BJ (cell line): ENCODE data around the gene RPS10. TPM values are rescaled to one million over a fixed set of nuclear protein-coding genes. Genes with fewer than 3 reads are reported as not detected.
A peak's percentile ranks its signal among the peaks of the same experiment; 100 is the strongest.
"Not testable (repeated sequence)": the region's sequence is repeated elsewhere in the genome, so short reads cannot be mapped to it uniquely, and the experiment has no call there.

ENCODE experiments used
- CTCF ChIA-PET: fragments of 350-600 bp; formaldehyde crosslinking; extraction: SDS; loops from one replicate; lab custom pipeline; 2021; ENCODE audit warnings: antibody characterized with exemption, inconsistent platforms; lab: Yijun Ruan, JAX
- POLR2A ChIA-PET: fragments of 300-600 bp; sonication (Branson Sonifier 250); formaldehyde crosslinking; extraction: SDS; loops from one replicate; lab custom pipeline; 2021; ENCODE audit warnings: antibody characterized with exemption; lab: Charles Lee
- DNase-seq: peaks from one replicate; pipeline ENCODE4 v3.0.0-alpha.2; 2011; ENCODE audit warnings: low read depth
- H3K27me3 ChIP-seq: 2 replicates; pipeline ENCODE4 v1.6.0; 2011; ENCODE audit warnings: low read length; ENCODE audit not compliant: control insufficient read depth, insufficient read depth
- H3K36me3 ChIP-seq: 2 replicates; pipeline ENCODE4 v1.5.1; 2011; ENCODE audit warnings: low read length; ENCODE audit not compliant: control insufficient read depth, insufficient read depth
- H3K4me3 ChIP-seq: 2 replicates; pipeline ENCODE4 v1.5.1; 2011; ENCODE audit warnings: low read depth, mild to moderate bottlenecking, control low read depth, low read length
- polyA plus RNA-seq: library from polyadenylated mRNA; depleted of rRNA; stranded (reverse); fragments of >200 nt; gene quantifications from 2 replicates; pipeline ENCODE4 v1.2.3, GENCODE V29; 2011
- TF ChIP-seq, protein P1 (sequence below): IDR thresholded peaks from 2 replicates; pipeline ENCODE4 v1.5.1; 2011; ENCODE audit warnings: low read depth, mild to moderate bottlenecking, control low read depth, inconsistent platforms, low read length, moderate library complexity; ENCODE audit not compliant: insufficient read depth

Gene RPS10
- polyA plus RNA-seq, 1 experiment: 3,048 TPM

DNA sequence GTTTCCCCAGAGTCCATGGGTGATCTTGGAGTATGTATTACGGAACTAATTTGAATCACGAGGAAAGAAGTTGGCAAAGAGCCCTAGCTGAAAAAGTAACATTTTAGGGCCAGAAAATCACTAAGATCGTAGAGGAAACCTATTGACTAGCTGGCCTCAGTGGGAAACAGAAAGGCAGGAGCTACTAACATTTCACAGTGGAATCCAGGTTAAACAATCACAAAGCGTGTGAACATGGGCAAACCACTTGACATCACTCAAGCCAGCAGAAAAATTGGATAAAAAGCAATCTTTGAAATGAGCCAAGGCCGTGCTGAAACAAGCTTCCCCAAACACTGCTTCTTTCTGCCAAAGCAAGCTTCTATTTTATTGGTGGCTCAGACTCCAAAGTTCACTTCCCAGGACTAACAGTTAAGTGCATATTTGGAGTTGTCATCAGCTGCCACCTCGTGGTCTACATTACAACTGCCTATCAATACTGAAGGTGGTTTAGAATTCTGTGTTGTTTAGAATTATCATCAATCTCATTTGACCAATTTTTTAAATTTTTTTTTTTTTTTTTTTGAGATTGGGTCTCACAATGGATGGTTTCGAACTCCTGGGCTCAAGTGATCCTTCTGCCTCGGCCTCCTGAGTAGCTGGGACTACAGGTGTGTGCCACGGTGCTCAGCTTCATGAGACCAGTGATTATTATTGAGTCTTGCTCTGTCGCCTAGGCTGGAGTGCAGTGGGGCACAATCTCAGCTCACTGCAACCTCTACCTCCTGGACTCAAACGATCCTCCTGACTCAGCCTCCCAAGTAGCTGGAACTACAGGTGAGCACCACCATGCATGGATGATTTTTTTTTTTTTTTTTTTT lies 10.6 kb downstream of the RPS10 start:
- TF ChIP-seq, protein P1, sequence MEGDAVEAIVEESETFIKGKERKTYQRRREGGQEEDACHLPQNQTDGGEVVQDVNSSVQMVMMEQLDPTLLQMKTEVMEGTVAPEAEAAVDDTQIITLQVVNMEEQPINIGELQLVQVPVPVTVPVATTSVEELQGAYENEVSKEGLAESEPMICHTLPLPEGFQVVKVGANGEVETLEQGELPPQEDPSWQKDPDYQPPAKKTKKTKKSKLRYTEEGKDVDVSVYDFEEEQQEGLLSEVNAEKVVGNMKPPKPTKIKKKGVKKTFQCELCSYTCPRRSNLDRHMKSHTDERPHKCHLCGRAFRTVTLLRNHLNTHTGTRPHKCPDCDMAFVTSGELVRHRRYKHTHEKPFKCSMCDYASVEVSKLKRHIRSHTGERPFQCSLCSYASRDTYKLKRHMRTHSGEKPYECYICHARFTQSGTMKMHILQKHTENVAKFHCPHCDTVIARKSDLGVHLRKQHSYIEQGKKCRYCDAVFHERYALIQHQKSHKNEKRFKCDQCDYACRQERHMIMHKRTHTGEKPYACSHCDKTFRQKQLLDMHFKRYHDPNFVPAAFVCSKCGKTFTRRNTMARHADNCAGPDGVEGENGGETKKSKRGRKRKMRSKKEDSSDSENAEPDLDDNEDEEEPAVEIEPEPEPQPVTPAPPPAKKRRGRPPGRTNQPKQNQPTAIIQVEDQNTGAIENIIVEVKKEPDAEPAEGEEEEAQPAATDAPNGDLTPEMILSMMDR: peak; percentile 44
- CTCF ChIA-PET: interaction anchor here (0.7 to 5.5 kb wide), 12 partner anchors 10 to 252 kb away, joined by 3 to 36 read pairs (median 4); partner anchors contain the start of genes RPS10 and SMIM29
- H3K36me3 ChIP-seq: peaks cover 10% of the 10 kb centered on the region
- H3K27me3 ChIP-seq: no peaks in the 10 kb centered on the region
- no peak overlapping the region for H3K4me3 ChIP-seq
- DNase-seq: no peak
- POLR2A ChIA-PET: interaction anchor here (0.6 to 1.5 kb wide), 3 partner anchors 11 to 55 kb away, joined by 3 to 16 read pairs (median 5); partner anchors contain the start of gene RPS10

DNA sequence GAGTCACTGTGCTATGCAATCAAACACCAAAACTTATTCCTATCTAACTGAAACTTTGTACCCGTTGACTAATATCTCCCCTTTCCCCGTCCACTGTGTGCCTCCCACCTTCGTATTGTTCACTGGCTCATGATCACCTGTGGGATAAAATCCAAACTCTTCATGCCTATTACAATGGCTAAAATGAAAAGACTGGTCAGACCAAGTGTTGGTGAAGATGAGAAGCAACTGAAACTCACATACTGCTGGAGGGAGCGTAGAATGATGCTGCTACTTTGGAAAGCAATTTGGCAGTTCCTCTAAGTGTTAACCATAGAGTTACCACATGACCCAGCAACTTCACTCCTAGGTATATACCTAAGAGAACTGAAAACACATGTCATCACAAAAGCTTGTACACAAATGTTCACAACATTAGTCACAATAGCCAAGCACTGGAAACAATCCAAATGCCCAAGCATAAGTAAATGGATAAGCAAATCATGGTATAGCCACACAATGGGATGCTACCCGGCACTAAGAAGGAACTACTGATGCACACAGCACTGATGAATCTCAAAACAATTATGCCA lies 13.1 kb downstream of the RPS10 start:
- ChIA-PET POLR2A (no interaction called here), CTCF (interaction anchor here (0.6 to 5.5 kb wide), 3 partner anchors 163 to 417 kb away, joined by 3 to 36 read pairs (median 16); no protein-coding TSS in a partner anchor)
- H3K4me3 ChIP-seq: no peak overlapping the region
- TF ChIP-seq, protein P1: no peak
- H3K36me3 ChIP-seq: peaks cover 3% of the 10 kb centered on the region
- DNase-seq: no peak
- H3K27me3 ChIP-seq: no peaks in the 10 kb centered on the region

DNA sequence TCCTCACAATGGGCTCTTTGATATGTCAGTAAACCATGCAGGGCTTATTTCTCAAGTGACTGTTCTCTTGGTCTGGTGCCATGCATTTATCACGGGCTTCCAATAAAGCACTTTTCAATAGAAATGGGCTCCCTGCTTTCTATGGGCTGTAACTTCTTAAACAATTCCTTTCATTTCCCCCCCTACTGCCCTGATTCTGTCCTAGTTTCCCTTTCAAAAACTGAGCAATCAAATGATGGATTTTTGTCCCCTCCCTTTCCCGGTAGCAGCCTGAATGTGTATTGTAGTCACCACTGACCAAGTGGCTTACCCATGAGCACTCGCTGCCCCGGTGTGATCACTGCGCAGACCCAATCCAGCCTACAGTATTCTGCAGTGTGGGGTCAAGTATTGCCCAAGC lies 13.9 kb downstream of the RPS10 start:
- peaks cover 1% of the 10 kb centered on the region for H3K36me3 ChIP-seq
- H3K27me3 ChIP-seq: no peaks in the 10 kb centered on the region
- no peak overlapping the region for H3K4me3 ChIP-seq
- DNase-seq: no peak
- TF ChIP-seq, protein P1: no peak
- ChIA-PET CTCF (no interaction called here), POLR2A (no interaction called here)

DNA sequence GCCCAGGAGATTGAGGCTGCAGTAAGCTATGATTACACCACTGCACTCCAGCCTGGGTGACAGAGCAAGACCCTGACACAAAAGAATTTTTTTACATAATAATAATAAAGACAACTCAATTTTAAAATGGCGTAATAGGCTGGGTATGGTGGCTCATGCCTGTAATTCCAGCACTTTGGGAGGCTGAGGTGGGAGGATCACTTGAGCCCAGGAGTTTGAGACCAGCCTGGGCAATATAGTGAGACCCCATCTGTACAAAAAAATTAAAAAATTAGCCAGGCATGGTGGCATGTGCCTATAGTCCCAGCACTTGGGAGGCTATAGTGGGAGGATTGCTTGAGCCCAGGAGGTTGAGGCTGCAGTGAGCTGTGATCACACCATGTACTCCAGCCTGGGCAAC lies 18.0 kb downstream of the RPS10 start:
- CTCF ChIA-PET: interaction anchor here (0.7 to 1.5 kb wide), 2 partner anchors 12 to 212 kb away, joined by 3 to 4 read pairs; no protein-coding TSS in a partner anchor
- H3K27me3 ChIP-seq, POLR2A ChIA-PET: not testable (repeated sequence)

DNA sequence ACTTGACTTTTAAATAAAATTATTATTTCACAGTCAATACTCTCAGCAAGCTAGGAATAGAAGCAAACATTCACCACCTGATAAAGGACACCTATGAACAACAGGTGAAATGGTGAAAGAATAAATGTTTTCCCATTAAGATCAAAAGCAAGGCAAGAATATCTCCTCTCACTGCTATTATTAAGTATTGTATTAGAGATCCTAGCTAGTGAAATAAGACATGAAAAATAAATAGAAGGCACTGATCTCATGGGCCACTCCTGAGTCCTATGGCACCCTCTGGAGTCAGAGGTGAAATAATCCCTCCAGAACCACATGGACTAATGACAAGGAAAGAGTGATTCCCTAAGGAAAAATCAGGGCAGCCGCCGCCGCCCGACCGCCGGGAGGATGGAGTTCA lies 29.4 kb downstream of the RPS10 start:
- H3K4me3 ChIP-seq: no peak overlapping the region
- TF ChIP-seq, protein P1: no peak
- H3K27me3 ChIP-seq: no peaks in the 10 kb centered on the region
- H3K36me3 ChIP-seq: no peaks in the 10 kb centered on the region
- ChIA-PET CTCF (interaction anchor here (1.2 to 2.0 kb wide), 3 partner anchors 12 to 212 kb away, joined by 3 to 5 read pairs (median 4); no protein-coding TSS in a partner anchor), POLR2A (no interaction called here)
- no peak for DNase-seq

More for the DNA sequence above, 18.0 kb downstream of the RPS10 start:
- not testable (repeated sequence) for H3K36me3 ChIP-seq, H3K4me3 ChIP-seq, DNase-seq
